Activated CD4-positive, alpha-beta T cell treated with anti-CD3 and anti-CD28 coated beads for 36 hours (primary cell): ENCODE measurements around the gene ATM. TPM values are rescaled to one million over a fixed set of nuclear protein-coding genes. Genes with fewer than 3 reads are reported as not detected.
"Not testable (repeated sequence)": the region's sequence is repeated elsewhere in the genome, so short reads cannot be mapped to it uniquely, and the experiment has no call there.

Source experiments
- ATAC-seq: fragments of 200-7000 bp; cut with Tn5 transposase; one replicate; pipeline ENCODE4 v1.10.0; 2021; ENCODE audit warnings: mild to moderate bottlenecking, moderate library complexity
- CTCF ChIA-PET: fragments of 350-600 bp; sonication (Branson Sonifier 250); formaldehyde crosslinking; loops from one replicate; lab custom pipeline; 2021; ENCODE audit warnings: antibody characterized with exemption; lab: Charles Lee
- POLR2A ChIA-PET: fragments of 350-600 bp; sonication (Branson Sonifier 250); formaldehyde crosslinking; loops from one replicate; lab custom pipeline; 2021; ENCODE audit warnings: antibody characterized with exemption, inconsistent platforms; lab: Charles Lee
- DNase-seq: peaks from one replicate; pipeline ENCODE4 v3.0.0-alpha.2; 2020
- H3K27ac Mint-ChIP-seq: one replicate; pipeline ENCODE4 v1.8.0; 2021; ENCODE audit warnings: mixed read lengths
- H3K27me3 Mint-ChIP-seq: one replicate; pipeline ENCODE4 v1.8.0; 2021; ENCODE audit warnings: mixed read lengths
- H3K36me3 Mint-ChIP-seq: one replicate; pipeline ENCODE4 v1.8.0; 2021; ENCODE audit warnings: low read depth, mixed read lengths
- H3K4me1 Mint-ChIP-seq: one replicate; pipeline ENCODE4 v1.8.0; 2021; ENCODE audit warnings: mixed read lengths
- H3K4me3 Mint-ChIP-seq: one replicate; pipeline ENCODE4 v1.8.0; 2021; ENCODE audit warnings: mild to moderate bottlenecking, moderate library complexity, mixed read lengths
- H3K9me3 Mint-ChIP-seq: one replicate; pipeline ENCODE4 v1.8.0; 2021; ENCODE audit warnings: low read depth, mixed read lengths
- intact Hi-C, 2 experiments: fragments of 100-400 bp; cut with DNase I in 1 of 2; cut with micrococcal nuclease in 1 of 2; formaldehyde crosslinking; loops; one replicate each; pipeline versions ENCODE4 v1.14.2 to v1.15.1; 2022 to 2024; cut with DNase I, micrococcal nuclease
- total RNA-seq, 2 experiments: library from RNA; stranded (reverse); gene quantifications; one replicate each; pipeline ENCODE4 v1.2.3, GENCODE V29; 2021

The ATM gene
- total RNA-seq, 2 experiments from 2014 or later = 32.8 to 36.1 TPM

DNA sequence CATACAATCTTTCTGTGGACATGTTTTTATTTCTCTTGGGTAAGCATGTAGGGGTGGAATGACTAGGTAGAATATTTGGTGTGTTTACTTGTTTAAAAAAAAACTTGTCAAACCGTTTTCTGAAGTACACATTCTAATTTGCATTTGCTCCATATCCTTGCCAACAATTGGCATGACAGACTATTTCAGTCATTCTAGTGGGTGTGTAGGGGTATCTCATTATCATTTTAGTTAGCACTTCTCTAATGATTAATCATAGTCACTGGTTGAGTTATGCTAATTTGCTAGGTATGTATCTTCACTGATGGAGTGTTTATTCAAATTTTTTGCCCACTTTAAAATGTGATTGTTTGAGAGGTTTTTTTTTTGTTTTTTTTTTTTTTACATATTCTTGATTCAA, 180.2 kb downstream of the ATM start:
- POLR2A ChIA-PET = no interaction called here

DNA sequence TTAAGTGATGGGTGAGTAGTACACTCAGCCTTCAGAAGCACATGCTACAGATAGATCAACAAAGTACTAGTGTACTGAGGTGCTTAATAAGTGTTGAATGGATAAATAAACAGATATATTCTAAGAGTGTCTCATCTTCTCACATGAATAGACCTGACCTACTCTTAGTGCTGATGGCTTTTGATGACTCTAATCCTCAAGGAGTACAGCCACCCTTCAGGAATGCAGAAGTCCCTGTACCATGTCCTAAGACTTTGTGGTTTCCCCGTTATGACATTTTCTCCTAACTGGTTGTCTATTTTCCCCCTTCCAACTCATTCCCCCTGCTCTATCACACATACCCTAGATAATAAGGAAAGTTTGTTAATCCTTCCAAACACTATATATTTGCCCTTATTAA, 182.8 kb downstream of the ATM start:
- no peaks in the 10 kb centered on the region for H3K36me3 Mint-ChIP-seq
- no peaks in the 10 kb centered on the region for H3K9me3 Mint-ChIP-seq
- no peak overlapping the region for H3K27ac Mint-ChIP-seq
- intact Hi-C loops = no loop called here
- ChIA-PET CTCF (no interaction called here), POLR2A (no interaction called here)
- ATAC-seq = no peak
- no peak for DNase-seq
- no peaks in the 10 kb centered on the region for H3K4me1 Mint-ChIP-seq
- no peaks in the 10 kb centered on the region for H3K27me3 Mint-ChIP-seq
- H3K4me3 Mint-ChIP-seq = no peak overlapping the region

More for the DNA sequence above, 180.2 kb downstream of the ATM start:
- DNase-seq = no peak
- no peak overlapping the region for H3K27ac Mint-ChIP-seq
- no peaks in the 10 kb centered on the region for H3K4me1 Mint-ChIP-seq
- H3K27me3 Mint-ChIP-seq = no peaks in the 10 kb centered on the region
- H3K36me3 Mint-ChIP-seq = no peaks in the 10 kb centered on the region
- CTCF ChIA-PET = no interaction called here
- no peak for ATAC-seq
- intact Hi-C loops = no loop called here
- no peak overlapping the region for H3K4me3 Mint-ChIP-seq
- no peaks in the 10 kb centered on the region for H3K9me3 Mint-ChIP-seq

DNA sequence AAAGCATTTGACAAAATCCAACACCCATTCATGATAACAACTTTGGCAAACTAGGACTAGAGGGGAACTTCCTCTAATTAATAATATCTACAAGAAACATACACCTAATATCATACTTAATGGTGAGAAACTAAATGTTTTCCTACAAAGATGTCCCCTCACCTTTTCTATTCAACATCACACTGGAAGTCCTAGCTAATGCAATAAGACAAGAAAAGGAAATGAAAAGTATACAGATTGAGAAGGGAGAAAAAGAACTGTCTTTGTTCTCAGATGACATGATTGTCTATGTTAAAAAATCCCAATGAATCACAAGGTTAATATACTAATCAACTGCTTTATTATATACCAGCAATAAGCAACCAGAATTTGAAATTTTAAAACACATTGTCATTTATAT, 192.1 kb downstream of the ATM start:
- H3K27ac Mint-ChIP-seq = no peak overlapping the region
- no peaks in the 10 kb centered on the region for H3K36me3 Mint-ChIP-seq
- no peaks in the 10 kb centered on the region for H3K9me3 Mint-ChIP-seq
- H3K27me3 Mint-ChIP-seq = no peaks in the 10 kb centered on the region
- intact Hi-C loops = loop anchor here (5.0 kb wide), 1 partner anchor 232 kb away; no protein-coding TSS in a partner anchor
- no peak for DNase-seq
- H3K4me3 Mint-ChIP-seq = no peak overlapping the region
- POLR2A ChIA-PET = no interaction called here
- CTCF ChIA-PET = no interaction called here
- ATAC-seq = no peak
- H3K4me1 Mint-ChIP-seq = no peaks in the 10 kb centered on the region

GRCh38 chr11:108417551-108417950, 194.7 kb downstream of the ATM start:
- CTCF ChIA-PET = interaction anchor here (0.7 kb wide), 1 partner anchor 272 kb away, joined by 3 read pairs; no protein-coding TSS in a partner anchor
- ATAC-seq, H3K27me3 Mint-ChIP-seq, POLR2A ChIA-PET, H3K4me1 Mint-ChIP-seq, H3K36me3 Mint-ChIP-seq, H3K4me3 Mint-ChIP-seq, H3K9me3 Mint-ChIP-seq, H3K27ac Mint-ChIP-seq: not testable (repeated sequence)
- intact Hi-C loops = loop anchor here (5.0 kb wide), 1 partner anchor 230 kb away; no protein-coding TSS in a partner anchor
- peak; percentile 45 for DNase-seq

Other genes starting within 250 kb of the ATM start
- 10 to 100 TPM; 19.7 to 34.4 TPM for gene CUL5, start 214.2 kb upstream of the ATM start, total RNA-seq
- 10 to 100 TPM; 59.0 to 67.0 TPM for gene ACAT1, start 101.5 kb upstream of the ATM start, total RNA-seq
- gene NPAT, start 429 bp upstream of the ATM start, total RNA-seq = 10 to 100 TPM; 28.4 to 45.2 TPM
- gene C11orf65, start 244.5 kb downstream of the ATM start, total RNA-seq = 1 to 10 TPM; 3.4 to 3.6 TPM